Endothelial cell of umbilical vein (primary cell): Measurements from ENCODE around the gene BTBD18. TPM values are rescaled to one million over a fixed set of nuclear protein-coding genes. Genes with fewer than 3 reads are reported as not detected.

Source experiments
- BruUV-seq: library from RNA; stranded (reverse); fragments of 400-500 nt; replicated peaks from 2 replicates; lab custom pipeline; 2021; lab: Mats Ljungman, UMichigan
- CTCF ChIA-PET: fragments of 300-600, 350-600 bp; sonication (Branson Sonifier 250); formaldehyde crosslinking; loops from one replicate; lab custom pipeline; 2021; ENCODE audit warnings: antibody characterized with exemption, inconsistent platforms; lab: Charles Lee
- POLR2A ChIA-PET: fragments of 300-600, 350-600 bp; sonication (Branson Sonifier 250); formaldehyde crosslinking; loops from one replicate; lab custom pipeline; 2021; ENCODE audit warnings: antibody characterized with exemption, inconsistent platforms; lab: Charles Lee
- DNase-seq: peaks from one replicate; pipeline ENCODE4 v3.0.0-alpha.2; 2011; ENCODE audit warnings: low read depth, low spot score
- FAIRE-seq: peaks from 2 replicates; lab custom pipeline; 2011; peaks lifted over from hg19 to GRCh38; lab: Jason Lieb, UNC
- H2AFZ ChIP-seq: 2 replicates; pipeline ENCODE4 v1.6.0; 2012; ENCODE audit warnings: low read depth, low read length, control low read depth, inconsistent platforms
- H3K27ac ChIP-seq: 2 replicates; pipeline ENCODE4 v1.5.1; 2011; ENCODE audit warnings: low read depth, mild to moderate bottlenecking, control low read depth, low read length, moderate library complexity; ENCODE audit not compliant: insufficient read depth
- H3K27me3 ChIP-seq, 2 experiments: 2 replicates each; pipeline versions ENCODE4 v1.6.0 to v1.6.1; 2011; ENCODE audit warnings: low read length in 2 of 2, mixed read lengths in 1 of 2; ENCODE audit not compliant: control insufficient read depth in 2 of 2, insufficient read depth in 2 of 2
- H3K36me3 ChIP-seq, 2 experiments: 2 replicates in 1 of 2; 3 replicates in 1 of 2; pipeline ENCODE4 v1.5.1; 2011; ENCODE audit warnings: low read length in 2 of 2, mild to moderate bottlenecking in 1 of 2, moderate library complexity in 1 of 2; ENCODE audit not compliant: control insufficient read depth in 2 of 2, insufficient read depth in 2 of 2; ENCODE audit errors: extremely low read depth in 1 of 2
- H3K4me1 ChIP-seq: 3 replicates; pipeline ENCODE4 v1.5.1; 2011; ENCODE audit warnings: mild to moderate bottlenecking, low read length; ENCODE audit not compliant: control insufficient read depth, insufficient read depth; ENCODE audit errors: extremely low read depth
- H3K4me2 ChIP-seq: 2 replicates; pipeline ENCODE4 v1.6.1; 2011; ENCODE audit warnings: low read length, control low read depth, mixed read lengths; ENCODE audit not compliant: insufficient read depth
- H3K4me3 ChIP-seq, 3 experiments: fragments of 200-600 bp in 1 of 3; sonication (generic), shearing (Covaris generic) in 1 of 3; replicated peaks in 1 of 3; 2 replicates each; pipeline ENCODE4 v1.5.1; 2011 to 2016; ENCODE audit warnings: control low read depth in 3 of 3, low read length in 3 of 3, mild to moderate bottlenecking in 2 of 3, inconsistent platforms in 1 of 3, low read depth in 1 of 3, moderate library complexity in 1 of 3; ENCODE audit not compliant: insufficient read depth in 1 of 3
- H3K79me2 ChIP-seq: 2 replicates; pipeline ENCODE4 v1.6.0; 2012; ENCODE audit warnings: low read length, inconsistent platforms; ENCODE audit not compliant: control insufficient read depth, insufficient read depth
- H3K9ac ChIP-seq: replicated peaks from 2 replicates; pipeline ENCODE3; 2011; ENCODE audit warnings: low read length, control low read depth; ENCODE audit not compliant: insufficient read depth; ENCODE audit errors: extremely low read depth
- H3K9me1 ChIP-seq: replicated peaks from 3 replicates; pipeline ENCODE4 v1.6.0; 2011; ENCODE audit warnings: mild to moderate bottlenecking, low read length; ENCODE audit not compliant: control insufficient read depth, insufficient read depth; ENCODE audit errors: extremely low read depth
- H3K9me3 ChIP-seq: replicated peaks from 2 replicates; pipeline ENCODE4 v1.5.1; 2012; ENCODE audit warnings: low read length, inconsistent platforms; ENCODE audit not compliant: control insufficient read depth, insufficient read depth
- H4K20me1 ChIP-seq: replicated peaks from 2 replicates; pipeline ENCODE3; 2011; ENCODE audit warnings: mild to moderate bottlenecking, low read length; ENCODE audit not compliant: control insufficient read depth, insufficient read depth; ENCODE audit errors: extremely low read depth
- EZH2 ChIP-seq: IDR thresholded peaks from 2 replicates; pipeline ENCODE4 v1.6.1; 2012; ENCODE audit warnings: borderline replicate concordance, low read depth, mild to moderate bottlenecking, moderate library complexity, low read length, inconsistent platforms; ENCODE audit not compliant: severe bottlenecking
- FOS ChIP-seq: IDR thresholded peaks from 2 replicates; pipeline ENCODE4 v1.6.1; 2011; ENCODE audit warnings: mild to moderate bottlenecking, low read length, moderate library complexity, borderline replicate concordance; ENCODE audit not compliant: insufficient read depth
- GATA2 ChIP-seq: IDR thresholded peaks from 2 replicates; pipeline ENCODE4 v1.7.0; 2011; ENCODE audit warnings: low read depth, mild to moderate bottlenecking, moderate library complexity, mixed read lengths, low read length; ENCODE audit not compliant: insufficient read length, insufficient read depth
- JUN ChIP-seq: IDR thresholded peaks from 2 replicates; pipeline ENCODE4 v1.6.1; 2011; ENCODE audit warnings: borderline replicate concordance, low read depth; ENCODE audit not compliant: insufficient read length, insufficient read depth
- MYC ChIP-seq: IDR thresholded peaks from one replicate; pipeline ENCODE4 v1.6.1; 2011; ENCODE audit warnings: mild to moderate bottlenecking, low read depth, low read length
- POLR2A ChIP-seq: IDR thresholded peaks from 2 replicates; pipeline ENCODE4 v1.6.1; 2012; ENCODE audit warnings: low read depth, mild to moderate bottlenecking, control low read depth, low read length
- POLR2AphosphoS5 ChIP-seq: IDR thresholded peaks from 2 replicates; pipeline ENCODE4 v1.6.1; 2012; ENCODE audit warnings: low read depth, mild to moderate bottlenecking, control low read depth, low read length, moderate library complexity; ENCODE audit not compliant: insufficient read depth
- dilution Hi-C: fragments of 300-500 bp; cut with MboI; formaldehyde crosslinking; loops from one replicate; pipeline ENCODE4 v1.15.0; 2019; ENCODE audit warnings: low sequenced_read_pairs; ENCODE audit not compliant: extremely low pct_ligation_motif_present
- intact Hi-C: fragments of 100-400 bp; cut with micrococcal nuclease; formaldehyde crosslinking; loops from one replicate; pipeline ENCODE4 v1.10.0; 2022
- polyA plus RNA-seq, 4 experiments: library from polyadenylated mRNA; depleted of rRNA in 3 of 4; stranded (reverse) in 3 of 4; unstranded in 1 of 4; fragments of >200 nt; gene quantifications; 2 replicates each; pipeline versions ENCODE4 v1.2.1 to v1.2.3, GENCODE V29; 2011 to 2012; ENCODE audit warnings: missing spikeins in 1 of 4
- total RNA-seq: library from RNA; stranded (reverse); gene quantifications from 2 replicates; pipeline ENCODE4 v1.2.3, GENCODE V29; 2021
- TF ChIP-seq, protein P1 (sequence below), 2 donors: IDR thresholded peaks; 1 replicate in 1 of 2; 2 replicates in 1 of 2; pipeline ENCODE4 v1.5.1; 2011; ENCODE audit warnings: low read length in 2 of 2, mild to moderate bottlenecking in 2 of 2, moderate library complexity in 2 of 2, control low read depth in 1 of 2, inconsistent platforms in 1 of 2, low read depth in 1 of 2; ENCODE audit not compliant: insufficient read depth in 1 of 2; ENCODE audit errors: extremely low read depth in 1 of 2
- TF ChIP-seq, protein P2 (sequence below): IDR thresholded peaks from 2 replicates; pipeline ENCODE4 v1.6.1; 2011; ENCODE audit not compliant: insufficient read depth, insufficient read length

The BTBD18 gene
- total and polyA plus RNA-seq, 2 donors (not counting 3 experiments of a cell fraction or from before 2014, with no cell fraction given) = not detected

DNA sequence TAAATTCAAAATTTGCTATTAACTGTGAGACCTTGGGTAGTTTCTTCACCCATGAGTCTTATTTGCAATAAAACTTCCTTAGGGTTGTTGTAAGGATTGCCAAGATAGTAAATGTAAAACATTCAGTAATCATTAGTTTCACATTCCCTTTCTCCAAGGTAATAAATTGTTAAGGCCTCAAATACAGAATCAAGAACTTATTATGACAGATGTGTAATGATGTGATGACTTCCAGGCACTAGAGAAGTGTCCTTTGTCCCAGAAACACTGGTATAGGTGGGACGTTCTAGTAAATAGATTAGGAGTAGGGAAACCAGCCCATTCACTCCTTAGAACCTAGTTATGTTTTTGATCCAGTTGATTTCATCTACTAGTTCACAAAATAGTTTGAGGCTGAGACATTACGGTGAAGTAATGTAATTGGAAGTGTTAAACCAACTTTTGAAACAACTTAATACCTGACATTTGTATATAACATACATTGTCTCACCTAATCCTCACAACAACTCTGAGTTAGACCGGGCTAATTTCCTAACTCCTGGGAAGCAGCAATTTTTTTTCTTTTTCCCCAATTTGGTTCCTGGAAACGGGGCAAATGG lies 35.5 kb upstream of the BTBD18 start:
- Histone ChIP-seq H3K9me3 (no peaks in the 10 kb centered on the region), H2AFZ (no peak overlapping the region), H3K4me1 (peaks cover 19% of the 10 kb centered on the region), H3K4me2 (no peak overlapping the region), H3K36me3 (peaks cover 2 to 3% of the 10 kb centered on the region in 2 experiments), H3K79me2 (peaks cover 97% of the 10 kb centered on the region), H4K20me1 (peaks cover 13% of the 10 kb centered on the region), H3K9me1 (no peaks in the 10 kb centered on the region), H3K27ac (no peak overlapping the region), H3K9ac (no peak overlapping the region), H3K27me3 (no peaks in the 10 kb centered on the region), H3K4me3 (no peak overlapping the region)
- BruUV-seq = no TSS peak
- TF ChIP-seq FOS (no peak), JUN (no peak), EZH2 (no peak), POLR2A (no peak), GATA2 (no peak), POLR2AphosphoS5 (no peak), MYC (no peak)
- TF ChIP-seq, protein P1, sequence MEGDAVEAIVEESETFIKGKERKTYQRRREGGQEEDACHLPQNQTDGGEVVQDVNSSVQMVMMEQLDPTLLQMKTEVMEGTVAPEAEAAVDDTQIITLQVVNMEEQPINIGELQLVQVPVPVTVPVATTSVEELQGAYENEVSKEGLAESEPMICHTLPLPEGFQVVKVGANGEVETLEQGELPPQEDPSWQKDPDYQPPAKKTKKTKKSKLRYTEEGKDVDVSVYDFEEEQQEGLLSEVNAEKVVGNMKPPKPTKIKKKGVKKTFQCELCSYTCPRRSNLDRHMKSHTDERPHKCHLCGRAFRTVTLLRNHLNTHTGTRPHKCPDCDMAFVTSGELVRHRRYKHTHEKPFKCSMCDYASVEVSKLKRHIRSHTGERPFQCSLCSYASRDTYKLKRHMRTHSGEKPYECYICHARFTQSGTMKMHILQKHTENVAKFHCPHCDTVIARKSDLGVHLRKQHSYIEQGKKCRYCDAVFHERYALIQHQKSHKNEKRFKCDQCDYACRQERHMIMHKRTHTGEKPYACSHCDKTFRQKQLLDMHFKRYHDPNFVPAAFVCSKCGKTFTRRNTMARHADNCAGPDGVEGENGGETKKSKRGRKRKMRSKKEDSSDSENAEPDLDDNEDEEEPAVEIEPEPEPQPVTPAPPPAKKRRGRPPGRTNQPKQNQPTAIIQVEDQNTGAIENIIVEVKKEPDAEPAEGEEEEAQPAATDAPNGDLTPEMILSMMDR (IDR thresholded peaks at IDR 0.05; ENCODE audit: extremely low read depth in 1 of 2, insufficient read depth in 1 of 2, low read depth in 1 of 2, low read length in 2 of 2) = no peak
- TF ChIP-seq, protein P2, sequence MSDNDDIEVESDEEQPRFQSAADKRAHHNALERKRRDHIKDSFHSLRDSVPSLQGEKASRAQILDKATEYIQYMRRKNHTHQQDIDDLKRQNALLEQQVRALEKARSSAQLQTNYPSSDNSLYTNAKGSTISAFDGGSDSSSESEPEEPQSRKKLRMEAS = no peak
- ChIA-PET CTCF (interaction anchor here (1.0 kb wide), 1 partner anchor 13 kb away, joined by 4 read pairs; no protein-coding TSS in a partner anchor), POLR2A (no interaction called here)
- no peak for FAIRE-seq
- DNase-seq = no peak
- intact Hi-C loops = no loop called here
- dilution Hi-C loops = no loop called here
